HG03139 (cell line): ENCODE data around the gene TEN1.
"Not testable (repeated sequence)": the region's sequence is repeated elsewhere in the genome, so short reads cannot be mapped to it uniquely, and the experiment has no call there.

ENCODE experiments used
- ATAC-seq: cut with Tn5 transposase; IDR thresholded peaks from one replicate; pipeline ENCODE4 v1.9.1; 2021; ENCODE audit not compliant: unreplicated experiment

Gene TEN1

GRCh38 chr17:75978938-75979704, at the start of gene TEN1, which contains the start of gene ACOX1:
TSS of gene TEN1 (plus strand) at chr17:75979240. CDS start at chr17:75986193, 6,953 bp downstream.
TSS of gene ACOX1 (minus strand) at chr17:75979166. CDS start at chr17:75979073, 93 bp downstream.
- ATAC-seq: peak; percentile 92

GRCh38 chr17:75931062-75931461, 48.0 kb upstream of the TEN1 start:
- no peak for ATAC-seq

GRCh38 chr17:75932852-75933251, 46.2 kb upstream of the TEN1 start:
- ATAC-seq: no peak

GRCh38 chr17:75933808-75934207, 45.2 kb upstream of the TEN1 start:
- no peak for ATAC-seq

- ATAC-seq: no peak
Observed at GRCh38 chr17:75937652-75938051, 41.4 kb upstream of the TEN1 start.

- ATAC-seq: peak; percentile 87
Observed at GRCh38 chr17:75940727-75941441, 38.2 kb upstream of the TEN1 start, which contains the start of gene FBF1. TSS of gene FBF1 (minus strand) at chr17:75941042. CDS start at chr17:75938149, 2,893 bp downstream.

GRCh38 chr17:75941442-75941819, 37.6 kb upstream of the TEN1 start:
- ATAC-seq: no peak

- ATAC-seq: no peak
Observed at GRCh38 chr17:75942473-75942872, 36.6 kb upstream of the TEN1 start.

- ATAC-seq: no peak
Observed at GRCh38 chr17:75943491-75943890, 35.5 kb upstream of the TEN1 start.

- ATAC-seq: no peak
Observed at GRCh38 chr17:75945211-75945610, 33.8 kb upstream of the TEN1 start.

GRCh38 chr17:75950421-75950820, 28.6 kb upstream of the TEN1 start:
- no peak for ATAC-seq

- no peak for ATAC-seq
Observed at GRCh38 chr17:75950855-75951554, 28.0 kb upstream of the TEN1 start.

- ATAC-seq: no peak
Observed at GRCh38 chr17:75959051-75959838, 19.8 kb upstream of the TEN1 start.

- ATAC-seq: no peak
Observed at GRCh38 chr17:75959839-75960511, 19.1 kb upstream of the TEN1 start.

GRCh38 chr17:75965468-75965867, 13.6 kb upstream of the TEN1 start:
- ATAC-seq: no peak

GRCh38 chr17:75969044-75969443, 10.0 kb upstream of the TEN1 start:
- not testable (repeated sequence) for ATAC-seq

- ATAC-seq: no peak
Observed at GRCh38 chr17:75970011-75970523, 9.0 kb upstream of the TEN1 start.

GRCh38 chr17:75970626-75971025, 8.4 kb upstream of the TEN1 start:
- ATAC-seq: no peak

- not testable (repeated sequence) for ATAC-seq
Observed at GRCh38 chr17:75975187-75975586, 3.9 kb upstream of the TEN1 start.

GRCh38 chr17:75975757-75976174, 3.3 kb upstream of the TEN1 start:
- ATAC-seq: no peak
